ENCODE results near the gene PREP.

Gene PREP

DNA sequence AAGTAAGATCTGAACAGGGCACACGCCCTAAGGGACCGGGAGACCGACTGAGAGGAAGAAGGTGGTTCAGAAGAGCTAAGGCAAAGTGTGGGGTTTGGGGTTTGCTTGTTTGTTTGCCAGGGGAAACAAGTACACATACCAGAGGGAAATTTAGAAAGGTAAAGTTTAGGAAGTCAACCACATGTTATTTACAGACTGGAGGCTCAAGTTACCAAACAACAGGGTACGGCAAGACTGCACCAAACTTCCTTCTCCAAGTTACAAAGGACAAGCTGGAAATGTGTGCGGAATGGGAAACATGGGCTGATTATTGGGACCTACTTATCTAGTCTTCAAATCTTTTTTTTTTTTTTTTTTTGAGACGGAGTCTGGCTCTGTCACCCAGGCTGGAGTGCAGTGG is 11.2 kb downstream of the PREP start:
- DNase-seq = no peak
- ATAC-seq = no peak

DNA sequence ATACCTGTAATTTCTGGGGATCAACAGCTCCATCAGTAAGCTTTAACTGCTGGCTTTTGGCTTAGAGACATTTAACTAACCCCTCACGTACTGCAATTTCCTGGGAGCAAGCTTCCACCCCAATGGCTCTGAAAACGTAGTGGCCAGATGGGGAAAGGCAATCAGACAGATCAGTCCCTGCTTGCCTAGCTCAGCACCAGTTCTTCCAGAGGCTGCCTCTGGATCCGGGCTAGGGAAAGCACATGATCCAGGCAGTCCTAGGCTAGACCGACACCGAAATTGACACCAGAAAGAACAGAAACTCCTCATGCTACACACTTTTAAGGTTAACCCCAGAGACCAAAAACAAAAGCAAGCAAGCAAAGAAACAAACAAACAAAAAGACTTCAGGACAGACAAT is 13.3 kb downstream of the PREP start:
- no peak for ATAC-seq
- DNase-seq = no peak

DNA sequence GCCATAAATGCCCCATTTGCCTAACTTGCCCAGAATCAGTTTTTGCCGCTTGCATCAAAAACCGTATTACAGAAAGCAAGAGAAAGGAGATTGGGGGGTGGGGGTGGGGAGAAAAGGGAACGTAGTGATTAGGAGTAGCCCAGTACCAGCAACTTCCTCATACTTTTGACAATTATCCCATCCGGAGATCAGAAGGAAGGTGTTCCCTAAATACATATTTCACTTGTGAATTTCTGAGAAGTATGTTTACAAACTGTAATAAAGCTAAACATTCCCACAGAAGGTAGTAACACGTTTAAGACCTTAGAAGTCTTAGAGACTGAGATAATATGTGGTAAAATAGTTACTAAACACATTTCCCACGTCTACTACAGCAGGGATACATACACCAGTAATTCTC is 14.5 kb downstream of the PREP start:
- ATAC-seq (no peak), DNase-seq (no peak)

DNA sequence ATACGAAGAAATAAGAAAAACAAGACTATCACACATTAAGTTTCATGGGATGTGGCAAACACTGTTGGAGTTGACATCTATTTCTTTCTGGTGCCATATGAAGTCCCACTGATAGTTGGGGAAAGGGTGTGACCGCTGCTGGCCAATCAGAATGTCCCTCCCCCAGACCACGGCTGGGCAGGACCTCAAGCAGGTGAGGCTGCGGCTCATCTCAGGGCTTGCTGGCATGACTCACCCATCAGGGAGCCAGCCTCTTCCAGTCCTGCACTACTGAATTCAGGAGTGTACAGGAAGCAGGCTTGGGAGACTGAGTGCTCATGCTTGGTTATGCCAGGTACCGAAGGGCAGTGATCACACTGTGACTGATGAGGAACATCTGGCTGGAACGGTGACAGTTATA is 18.9 kb downstream of the PREP start:
- ATAC-seq (peak; percentile 40), DNase-seq (no peak)

DNA sequence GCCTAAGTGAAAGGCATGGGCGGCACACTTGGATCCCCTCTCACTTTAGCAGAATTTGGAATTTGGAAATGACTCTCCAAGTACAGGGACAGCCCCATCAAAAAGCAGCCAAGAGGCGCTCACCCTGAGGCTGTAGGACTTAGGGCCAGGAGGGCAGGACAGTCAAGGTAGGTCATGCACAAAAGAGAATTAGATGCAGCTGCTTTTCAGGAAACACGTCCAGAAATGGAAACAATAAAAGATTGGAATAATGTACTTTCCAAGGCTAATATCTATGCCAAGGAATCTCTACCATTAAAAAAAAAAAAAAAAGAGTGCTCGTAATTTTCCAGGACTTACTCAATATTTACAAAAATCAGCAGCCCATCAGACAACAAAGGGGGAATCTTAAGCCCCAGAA is 19.9 kb downstream of the PREP start:
- no peak for DNase-seq
- ATAC-seq = no peak

DNA sequence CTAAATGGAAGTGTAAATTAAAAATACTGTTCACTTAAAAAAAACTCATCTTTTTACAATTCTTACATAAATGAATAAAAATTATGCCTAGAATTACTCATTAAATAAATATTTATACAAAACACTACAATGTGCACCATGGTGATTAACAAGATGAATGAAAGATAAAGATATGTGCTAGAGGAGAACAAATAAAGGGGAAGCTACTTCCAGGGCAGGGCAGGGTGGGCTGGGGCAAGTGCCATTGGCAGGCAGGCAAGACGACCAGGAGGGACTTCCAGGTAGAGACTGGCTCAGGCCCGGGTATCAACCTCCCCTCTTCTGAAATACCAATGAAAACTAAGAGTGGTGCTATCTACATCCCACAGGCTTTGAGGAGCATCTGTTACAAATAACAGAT is 20.4 kb downstream of the PREP start:
- DNase-seq (no peak), ATAC-seq (no peak)

DNA sequence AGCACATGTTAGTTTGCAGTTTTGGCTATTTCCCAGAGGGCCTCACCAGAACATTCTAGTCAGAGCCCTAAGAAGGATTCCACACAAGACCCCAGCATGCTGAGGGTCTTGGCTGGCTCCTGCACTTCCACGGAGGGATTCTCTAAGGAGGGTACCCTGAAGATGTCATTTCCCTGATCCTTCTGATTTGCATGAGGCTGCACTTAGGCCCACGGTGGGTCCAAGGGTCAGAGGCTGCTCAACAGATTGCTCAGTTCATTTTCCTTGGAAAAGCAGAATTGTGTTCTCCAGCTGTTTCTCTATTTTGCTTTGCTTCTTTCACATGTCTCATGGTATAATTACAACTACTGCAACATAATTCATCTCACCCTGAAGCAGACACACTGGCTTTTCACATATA is 22.2 kb downstream of the PREP start:
- DNase-seq (no peak), ATAC-seq (no peak)

DNA sequence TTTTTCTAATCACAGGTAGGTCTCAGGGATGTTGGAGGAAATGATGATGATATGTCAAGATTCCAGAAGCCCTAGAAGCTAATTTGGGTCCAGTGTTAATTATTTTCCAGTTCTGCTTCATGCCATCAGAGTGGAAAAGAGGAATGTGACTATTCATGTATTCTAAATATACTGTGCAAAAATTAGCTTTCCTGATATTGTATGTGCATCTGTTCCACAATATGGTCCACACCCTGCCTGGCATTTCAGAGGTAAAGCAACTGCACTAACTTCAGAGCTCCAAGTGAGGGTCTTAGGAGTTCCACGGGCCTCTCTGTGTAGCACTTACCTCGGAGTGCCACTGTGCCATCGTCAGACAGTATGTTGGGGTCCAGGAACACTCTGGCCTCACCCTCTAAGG is 27.1 kb downstream of the PREP start:
- DNase-seq (no peak), ATAC-seq (no peak)

DNA sequence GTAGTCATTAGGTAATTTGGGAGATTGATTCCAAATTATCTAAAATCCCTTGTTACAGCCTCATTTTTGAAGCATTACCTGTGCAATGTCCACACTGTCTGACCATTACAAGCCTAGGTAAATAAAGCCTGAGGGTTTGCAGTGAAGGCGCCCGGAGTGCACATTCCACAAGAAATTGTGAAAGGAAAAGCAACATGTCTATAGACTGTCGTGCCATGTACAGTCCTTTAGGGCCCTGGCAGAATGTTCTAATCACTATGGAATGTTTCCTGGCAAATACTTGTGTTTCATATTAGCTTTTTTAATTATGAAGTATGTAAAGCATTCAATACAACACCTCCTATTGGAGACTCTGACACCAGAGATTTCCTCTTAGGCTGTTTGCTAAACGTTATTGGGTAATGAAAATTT is 28.9 kb downstream of the PREP start:
- no peak for ATAC-seq
- DNase-seq = no peak

DNA sequence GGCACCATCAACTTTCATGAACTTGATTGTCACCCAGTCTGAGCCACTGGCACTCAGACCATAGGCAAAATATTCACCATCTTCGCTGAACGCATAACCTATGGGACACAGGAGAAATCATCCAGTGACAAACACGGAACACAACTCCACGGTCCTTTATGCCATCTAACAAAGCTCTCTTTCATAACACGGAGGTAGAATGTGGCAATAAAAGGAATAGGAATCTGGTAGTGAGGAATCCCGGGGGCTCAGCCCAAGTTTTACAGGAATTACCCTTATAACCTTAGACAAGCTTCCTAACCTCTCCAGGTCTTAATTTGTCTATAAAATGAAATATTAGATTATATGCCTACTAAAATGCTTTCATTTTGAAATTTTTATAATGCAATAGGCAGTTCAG is 29.4 kb downstream of the PREP start:
- ATAC-seq = no peak
- DNase-seq = no peak

DNA sequence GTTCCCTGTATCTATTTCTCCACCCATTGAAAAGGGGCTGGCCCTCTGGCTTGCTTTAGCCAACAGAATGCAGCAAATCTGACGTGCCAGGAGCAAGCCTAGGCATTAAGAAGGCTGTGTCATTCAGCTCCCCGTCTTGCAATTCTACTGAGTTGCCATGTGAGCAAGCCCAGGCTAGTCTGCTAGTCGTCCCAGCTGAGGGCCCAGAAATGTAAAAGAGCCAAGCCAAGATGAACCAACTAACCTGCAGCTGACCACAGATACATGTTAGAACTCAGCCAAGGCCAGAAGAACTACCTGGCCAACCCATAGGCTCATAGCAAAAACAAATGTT is 30.1 kb downstream of the PREP start:
- ATAC-seq = no peak
- DNase-seq = no peak

DNA sequence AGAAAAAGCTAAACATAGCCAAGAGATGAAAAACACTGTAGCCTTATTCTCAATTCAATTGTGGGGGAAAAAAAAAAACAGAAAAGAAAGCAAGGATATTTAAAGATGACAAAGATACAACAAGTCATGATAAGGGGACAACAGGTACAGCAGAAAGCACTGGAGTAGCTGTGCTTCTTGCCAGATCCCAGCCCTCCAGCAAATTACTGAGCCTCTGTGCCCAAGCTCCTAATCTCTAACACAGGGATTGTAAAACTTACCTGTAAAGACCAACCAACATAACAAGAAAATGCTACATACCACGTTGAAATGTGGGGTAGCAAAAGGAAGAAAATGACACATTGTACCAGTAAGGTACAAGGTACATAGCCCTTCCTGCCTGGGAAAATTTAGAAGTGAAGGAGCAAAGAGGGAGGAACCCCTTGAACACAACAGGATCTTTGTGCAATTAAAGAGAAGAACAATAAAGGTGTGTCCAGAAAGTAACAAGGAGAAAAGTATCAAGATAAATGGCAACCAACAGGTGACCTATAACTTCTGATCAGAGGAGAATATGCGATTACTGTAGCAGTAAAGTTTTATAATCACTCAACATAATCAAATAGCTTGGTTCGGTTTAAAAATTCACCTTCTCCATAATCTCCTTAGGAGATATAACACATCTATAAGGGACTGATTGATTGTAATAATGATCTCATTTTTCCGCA is 30.6 kb downstream of the PREP start:
- ATAC-seq (no peak), DNase-seq (no peak)

DNA sequence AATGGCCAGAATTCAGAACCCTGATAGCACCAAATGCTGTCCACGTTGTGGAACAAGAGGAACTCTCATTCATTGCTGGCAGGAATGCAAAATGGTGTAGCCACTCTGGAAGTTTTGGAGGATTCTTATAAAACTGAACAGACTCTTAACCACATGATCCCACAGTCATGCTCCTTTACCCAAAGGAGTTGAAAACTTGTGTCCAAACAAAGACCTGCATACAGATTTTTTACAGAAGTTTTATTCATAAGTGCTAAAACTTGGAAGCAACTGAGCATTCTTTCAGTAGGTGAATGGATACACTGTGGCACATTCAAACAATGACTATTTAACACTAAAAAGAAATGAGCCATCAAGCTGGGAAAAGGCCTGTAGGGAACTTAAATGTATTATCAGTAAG is 32.5 kb downstream of the PREP start:
- DNase-seq (no peak), ATAC-seq (no peak)

DNA sequence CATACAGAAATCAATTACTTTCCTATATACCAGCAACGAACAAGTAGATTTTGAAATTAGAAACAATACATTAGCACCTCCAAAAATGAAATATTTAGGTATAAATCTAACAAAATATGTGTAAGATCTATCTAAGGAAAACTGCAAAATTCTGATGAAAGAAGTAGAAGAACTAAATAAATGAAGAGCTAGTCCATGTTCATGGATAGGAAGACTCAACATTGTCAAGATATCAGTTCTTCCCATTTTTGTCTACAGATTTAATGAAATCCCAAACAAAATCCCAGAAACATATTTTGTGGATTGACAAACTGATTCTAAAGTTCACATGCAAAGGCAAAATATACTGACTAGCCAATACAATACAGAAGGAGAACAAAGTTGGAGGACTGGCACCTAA is 33.7 kb downstream of the PREP start:
- ATAC-seq (no peak), DNase-seq (no peak)

DNA sequence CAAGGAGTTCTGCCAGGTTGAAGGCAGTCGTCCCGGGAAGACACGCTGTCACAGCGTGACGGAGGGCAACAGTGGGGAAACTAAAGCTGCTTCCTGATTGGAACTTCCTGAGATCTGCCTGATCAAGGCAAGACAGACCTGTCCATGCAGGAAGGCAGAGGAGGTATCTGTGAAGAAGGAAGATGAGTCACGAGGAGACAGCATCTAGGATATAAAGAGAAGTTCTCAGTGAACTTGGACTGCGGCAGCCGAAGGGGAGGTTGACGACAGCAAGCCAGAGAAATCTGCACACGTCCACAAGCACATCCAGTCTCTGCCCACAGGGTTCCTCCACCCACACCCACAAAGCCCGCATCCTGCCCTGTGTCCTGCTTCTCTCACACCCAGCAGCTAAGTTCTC is 38.6 kb downstream of the PREP start:
- no peak for ATAC-seq
- DNase-seq = no peak

DNA sequence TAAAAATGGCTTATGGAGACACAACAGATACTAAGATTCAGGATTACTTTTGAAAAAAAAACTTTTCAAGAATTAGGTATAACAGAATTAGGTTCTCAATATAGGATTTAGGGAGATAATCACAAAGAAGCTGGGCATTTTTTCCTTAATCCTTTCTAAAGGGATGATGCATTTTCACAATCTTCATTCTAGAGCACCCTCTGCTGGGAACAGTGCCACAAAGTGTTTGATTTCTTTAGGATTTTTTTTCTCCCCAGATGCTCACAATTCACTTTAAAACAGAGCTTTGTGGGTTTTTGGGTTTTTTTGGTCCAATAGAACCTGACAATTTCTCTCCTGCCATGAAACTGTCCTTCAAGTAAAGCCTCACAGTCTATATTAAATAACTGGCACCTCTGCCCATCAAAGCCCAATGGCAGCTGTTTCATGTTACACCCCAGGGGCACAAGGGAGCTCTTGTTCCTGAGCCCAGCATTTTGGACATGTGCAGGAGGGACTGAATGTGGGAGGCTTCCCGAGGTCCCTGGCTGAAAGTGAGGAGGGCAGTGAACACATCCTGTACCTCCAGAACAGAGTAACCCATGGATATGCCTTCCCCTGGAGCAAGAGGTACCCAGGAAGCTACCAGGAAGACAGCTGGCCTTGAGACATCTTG is 39.7 kb downstream of the PREP start:
- no peak for ATAC-seq
- no peak for DNase-seq

DNA sequence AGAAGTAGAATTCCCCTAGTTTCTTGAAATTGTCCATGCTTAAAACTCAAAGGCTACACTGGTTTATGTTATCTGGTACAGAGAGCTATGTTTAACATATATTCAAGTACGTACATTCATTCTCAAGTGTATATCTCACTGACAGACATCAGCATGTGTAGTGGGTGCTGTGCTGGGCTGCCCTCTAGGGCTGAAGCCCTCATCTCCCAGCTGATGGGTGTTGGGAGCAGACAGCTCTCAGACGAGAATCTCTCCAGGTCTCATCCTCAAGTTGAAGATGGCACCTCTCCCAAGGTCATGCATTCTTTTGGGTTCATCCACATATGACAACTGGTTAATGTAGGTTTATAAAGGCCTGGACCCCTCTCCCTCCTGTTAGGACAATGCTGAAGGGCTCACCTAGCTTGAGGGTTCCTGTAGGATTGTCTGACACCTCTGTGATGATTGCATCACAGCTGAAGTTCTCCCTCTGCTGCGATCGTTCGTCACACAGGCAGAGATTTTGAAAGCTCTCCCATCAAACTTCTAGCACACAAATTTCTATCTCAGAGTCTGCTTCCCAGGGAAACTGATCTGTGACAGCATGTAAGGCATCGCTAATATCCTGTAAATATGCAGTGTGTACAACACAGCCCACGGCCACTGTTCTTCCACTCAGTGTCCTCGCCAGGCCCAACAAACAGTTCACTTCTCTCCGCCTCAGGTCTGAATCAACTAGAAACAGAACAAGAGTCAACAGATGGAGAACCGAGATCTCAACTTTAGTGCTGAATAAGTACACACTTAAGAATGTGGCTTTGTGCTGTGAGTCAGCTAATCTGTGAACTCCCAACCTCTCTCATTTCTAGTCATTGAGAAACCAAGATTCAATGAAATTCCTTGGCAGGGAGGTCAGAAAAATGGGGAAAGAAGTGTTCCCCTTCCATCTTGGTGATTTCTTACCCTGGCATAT is 43.2 kb downstream of the PREP start:
- no peak for DNase-seq
- peak; percentile 32 for ATAC-seq

DNA sequence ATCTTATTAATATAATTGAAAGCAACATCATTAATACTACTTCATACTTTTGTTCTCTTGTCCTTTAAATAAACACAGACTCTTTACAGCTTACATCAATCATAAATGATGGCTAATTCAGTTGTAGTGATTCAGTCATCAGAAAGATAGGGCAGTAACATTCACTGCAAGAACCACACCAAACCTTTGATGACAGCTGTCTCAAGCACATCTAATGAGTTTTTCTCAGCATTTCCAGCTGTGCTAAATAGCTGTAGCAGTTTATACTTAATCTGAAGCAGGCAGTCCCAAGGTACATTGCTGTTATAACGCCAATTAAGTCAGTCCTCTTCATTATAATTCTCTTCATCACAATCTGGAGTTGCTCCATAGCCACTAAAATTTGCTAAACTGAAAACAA is 45.7 kb downstream of the PREP start:
- DNase-seq (no peak), ATAC-seq (no peak)

DNA sequence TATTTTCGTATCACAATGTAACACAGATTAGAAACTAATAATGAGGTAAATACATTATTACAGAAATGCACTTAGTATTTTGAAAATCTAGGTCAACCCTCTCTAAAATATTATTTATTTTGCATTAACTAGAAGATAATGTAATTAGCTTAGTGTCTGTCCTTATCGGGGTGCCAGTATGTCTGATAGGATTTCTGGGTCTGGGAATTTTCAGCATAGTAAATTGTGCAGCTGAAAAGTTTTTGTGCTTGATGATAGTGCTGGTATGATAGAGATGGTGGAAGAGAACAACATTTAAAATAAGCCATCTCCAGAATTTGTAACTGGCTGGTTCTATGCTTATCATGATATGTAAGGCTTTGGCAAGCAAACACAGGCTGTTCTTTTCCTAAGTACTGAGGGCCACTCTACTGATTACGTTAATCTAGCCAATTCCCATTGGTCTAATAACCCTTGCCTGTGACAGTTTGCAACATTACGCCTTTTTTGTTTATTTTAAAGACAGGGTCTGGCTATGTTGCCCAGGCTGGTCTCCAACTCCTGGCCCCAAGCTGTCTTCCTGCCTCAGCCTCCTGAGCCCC is 50.8 kb downstream of the PREP start:
- DNase-seq (no peak), ATAC-seq (no peak)

DNA sequence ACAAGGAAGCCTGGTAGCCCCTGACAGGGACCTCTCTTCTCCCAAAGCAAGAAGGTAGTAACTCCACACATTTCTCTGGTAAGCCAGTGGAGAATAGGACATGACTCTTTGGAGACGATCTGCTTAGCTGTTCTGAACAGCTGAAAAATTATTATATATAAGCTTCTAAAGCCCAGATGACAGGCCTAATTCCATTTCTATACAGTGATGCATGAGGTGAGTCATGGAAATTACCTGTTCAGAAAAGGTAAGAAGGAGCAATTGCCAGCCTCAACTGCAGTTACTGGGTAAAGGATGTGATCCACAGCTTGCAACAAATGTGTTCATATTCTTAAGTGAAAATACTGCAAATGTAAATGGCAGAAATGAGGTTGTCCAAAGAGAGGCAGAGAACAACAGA is 54.0 kb downstream of the PREP start:
- DNase-seq = no peak
- no peak for ATAC-seq

DNA sequence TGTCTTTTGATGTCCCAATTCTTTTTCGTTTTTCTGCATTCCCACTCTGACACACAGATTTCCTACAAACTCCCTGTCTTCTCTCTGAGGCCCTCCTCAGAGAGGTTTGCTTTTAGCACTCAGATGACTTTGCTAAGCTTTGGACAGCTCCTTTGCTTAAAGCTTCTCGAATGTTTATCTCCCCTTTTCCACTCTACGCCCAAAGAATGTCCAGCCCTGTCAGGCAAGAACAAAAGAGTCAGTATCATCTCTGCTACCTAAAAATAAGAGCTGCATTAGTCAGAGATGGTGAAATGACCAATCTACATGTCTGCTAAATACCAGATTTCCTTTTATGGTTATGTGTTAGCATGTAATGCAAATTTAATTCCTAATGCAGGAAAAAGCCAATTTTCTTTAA is 56.8 kb downstream of the PREP start:
- DNase-seq (no peak), ATAC-seq (no peak)

DNA sequence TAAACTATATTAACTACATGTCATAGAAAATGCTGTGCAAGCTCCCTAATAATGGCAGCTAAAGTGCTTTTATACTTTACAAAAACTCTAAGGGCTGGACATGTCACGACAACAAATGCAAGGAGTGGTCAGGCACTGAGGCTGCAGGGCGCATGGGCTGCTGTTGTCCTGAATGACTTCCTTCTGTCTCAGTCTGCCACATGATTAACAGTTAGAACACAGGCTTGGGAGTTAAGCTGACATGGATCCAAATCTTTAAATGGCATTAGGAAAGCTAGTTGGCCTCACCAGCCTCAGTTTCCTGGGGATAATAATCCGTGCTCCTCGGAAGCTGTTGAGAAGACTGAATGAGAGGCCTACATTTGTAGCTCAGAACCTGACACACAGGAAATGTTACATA is 57.4 kb downstream of the PREP start:
- no peak for DNase-seq
- no peak for ATAC-seq

DNA sequence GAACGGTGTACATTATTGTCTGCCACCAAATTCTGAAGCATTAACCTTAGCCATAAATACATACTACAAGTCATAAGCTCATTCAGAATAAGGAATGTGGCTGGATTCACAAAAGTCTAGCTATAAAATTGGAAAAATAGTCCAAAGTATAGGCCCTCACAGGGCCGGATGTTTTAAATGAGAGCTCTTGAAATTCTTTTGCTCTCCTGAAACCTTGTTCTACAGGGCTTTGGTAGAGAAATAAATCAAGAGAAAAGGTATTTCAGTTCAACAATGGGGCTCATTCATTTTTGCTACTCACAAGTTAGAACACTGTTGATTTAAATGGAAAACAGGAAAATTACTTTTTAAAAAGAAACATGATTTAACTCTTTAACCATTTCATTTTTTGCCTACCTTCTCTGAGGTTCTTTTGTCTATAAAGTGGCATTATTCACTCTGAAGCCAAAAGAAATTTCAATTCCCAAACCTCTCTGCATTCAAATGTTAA is 58.0 kb downstream of the PREP start:
- DNase-seq (no peak), ATAC-seq (no peak)
